HFFc6 (cell line): ENCODE data around the gene NPHS1. TPM values are rescaled to one million over a fixed set of nuclear protein-coding genes. Genes with fewer than 3 reads are reported as not detected.

Source experiments
- DNase-seq: peaks from one replicate; pipeline ENCODE4 v3.0.0-alpha.2; 2018
- H3K27ac Mint-ChIP-seq: 2 replicates; pipeline ENCODE4 v1.8.0; 2020; ENCODE audit warnings: mild to moderate bottlenecking, mixed read lengths
- H3K27me3 Mint-ChIP-seq: 2 replicates; pipeline ENCODE4 v1.8.0; 2021; ENCODE audit warnings: mild to moderate bottlenecking, moderate library complexity, mixed read lengths; ENCODE audit not compliant: insufficient read depth
- H3K36me3 Mint-ChIP-seq: 2 replicates; pipeline ENCODE4 v1.8.0; 2021; ENCODE audit warnings: low read depth, mixed read lengths
- H3K4me1 Mint-ChIP-seq: 2 replicates; pipeline ENCODE4 v1.8.0; 2020; ENCODE audit warnings: low read depth, mixed read lengths
- H3K4me3 Mint-ChIP-seq: 2 replicates; pipeline ENCODE4 v1.8.0; 2020; ENCODE audit warnings: mild to moderate bottlenecking, moderate library complexity, mixed read lengths
- H3K9me3 Mint-ChIP-seq: 2 replicates; pipeline ENCODE4 v1.8.0; 2020; ENCODE audit warnings: mild to moderate bottlenecking, mixed read lengths
- total RNA-seq, 6 experiments: library from RNA; stranded (reverse); fragmentation: NEBNext Ultra II Directional; extraction: Animal tissue kit (Norgen Biotek cat#: 25700); gene quantifications; 2 replicates in 1 of 6; 3 replicates in 5 of 6; pipeline ENCODE4 v1.2.3, GENCODE V29; 2021
- TF ChIP-seq, protein P1 (sequence below): fragments of 200-600 bp; sonication (generic); IDR thresholded peaks from 2 replicates; pipeline ENCODE4 v1.5.0; 2021; ENCODE audit warnings: antibody characterized with exemption, mild to moderate bottlenecking

Gene NPHS1
- total RNA-seq, 6 experiments from 2014 or later: not detected

DNA sequence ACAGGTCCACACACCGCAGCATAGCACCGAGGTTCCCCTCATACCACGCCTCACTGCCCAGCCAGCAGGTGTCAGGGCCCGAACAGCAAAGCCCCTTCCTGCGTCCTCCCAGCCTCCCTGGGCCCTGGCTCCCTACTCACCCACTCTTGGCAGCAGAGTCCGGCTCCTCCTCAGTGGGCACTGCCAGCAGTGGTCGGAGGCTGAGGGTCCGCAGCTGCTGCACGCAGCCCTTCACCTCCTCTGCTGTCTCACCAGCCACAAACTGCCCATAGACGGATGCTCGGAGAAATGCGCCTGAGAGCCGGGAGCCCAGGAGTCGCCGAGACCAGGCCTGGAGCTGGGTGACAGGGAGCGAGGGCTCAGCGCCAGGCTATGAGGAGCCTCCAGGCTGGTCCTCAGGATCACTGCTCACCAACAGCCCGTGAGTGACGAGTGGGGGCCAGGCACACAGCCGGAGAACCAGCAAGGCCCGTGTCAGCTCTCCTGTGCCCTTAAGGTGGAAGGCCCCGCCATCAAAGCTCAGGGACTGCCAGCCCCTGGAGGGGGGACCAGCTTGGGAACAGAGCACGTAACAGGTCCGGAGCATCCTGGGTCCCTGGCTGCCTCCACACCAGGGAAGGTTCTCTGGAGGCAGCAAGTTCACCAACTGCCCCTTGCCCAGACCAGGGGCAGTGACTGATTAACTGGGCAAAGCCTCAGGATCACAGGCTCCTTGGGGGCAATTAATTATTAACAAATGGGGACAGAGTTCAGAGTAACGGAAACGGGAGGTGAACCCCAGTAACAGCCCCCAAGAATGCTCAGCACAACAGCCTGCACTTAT is 39.9 kb downstream of the NPHS1 start, which contains the start of gene PRODH2:
Gene PRODH2, minus strand, starts transcription at position 626 of the 823 bp plus-strand sequence. Its CDS starts 40 bp downstream, at position 586.
- no peaks in the 10 kb centered on the region for H3K36me3 Mint-ChIP-seq
- H3K4me1 Mint-ChIP-seq: no peaks in the 10 kb centered on the region
- no peaks in the 10 kb centered on the region for H3K9me3 Mint-ChIP-seq
- no peak for DNase-seq
- TF ChIP-seq, protein P1, sequence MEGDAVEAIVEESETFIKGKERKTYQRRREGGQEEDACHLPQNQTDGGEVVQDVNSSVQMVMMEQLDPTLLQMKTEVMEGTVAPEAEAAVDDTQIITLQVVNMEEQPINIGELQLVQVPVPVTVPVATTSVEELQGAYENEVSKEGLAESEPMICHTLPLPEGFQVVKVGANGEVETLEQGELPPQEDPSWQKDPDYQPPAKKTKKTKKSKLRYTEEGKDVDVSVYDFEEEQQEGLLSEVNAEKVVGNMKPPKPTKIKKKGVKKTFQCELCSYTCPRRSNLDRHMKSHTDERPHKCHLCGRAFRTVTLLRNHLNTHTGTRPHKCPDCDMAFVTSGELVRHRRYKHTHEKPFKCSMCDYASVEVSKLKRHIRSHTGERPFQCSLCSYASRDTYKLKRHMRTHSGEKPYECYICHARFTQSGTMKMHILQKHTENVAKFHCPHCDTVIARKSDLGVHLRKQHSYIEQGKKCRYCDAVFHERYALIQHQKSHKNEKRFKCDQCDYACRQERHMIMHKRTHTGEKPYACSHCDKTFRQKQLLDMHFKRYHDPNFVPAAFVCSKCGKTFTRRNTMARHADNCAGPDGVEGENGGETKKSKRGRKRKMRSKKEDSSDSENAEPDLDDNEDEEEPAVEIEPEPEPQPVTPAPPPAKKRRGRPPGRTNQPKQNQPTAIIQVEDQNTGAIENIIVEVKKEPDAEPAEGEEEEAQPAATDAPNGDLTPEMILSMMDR: no peak
- no peak within 1 kb of the TSS for H3K4me3 Mint-ChIP-seq
- H3K27ac Mint-ChIP-seq: no peak within 1 kb of the TSS
- H3K27me3 Mint-ChIP-seq: peaks cover 28% of the 10 kb centered on the region

DNA sequence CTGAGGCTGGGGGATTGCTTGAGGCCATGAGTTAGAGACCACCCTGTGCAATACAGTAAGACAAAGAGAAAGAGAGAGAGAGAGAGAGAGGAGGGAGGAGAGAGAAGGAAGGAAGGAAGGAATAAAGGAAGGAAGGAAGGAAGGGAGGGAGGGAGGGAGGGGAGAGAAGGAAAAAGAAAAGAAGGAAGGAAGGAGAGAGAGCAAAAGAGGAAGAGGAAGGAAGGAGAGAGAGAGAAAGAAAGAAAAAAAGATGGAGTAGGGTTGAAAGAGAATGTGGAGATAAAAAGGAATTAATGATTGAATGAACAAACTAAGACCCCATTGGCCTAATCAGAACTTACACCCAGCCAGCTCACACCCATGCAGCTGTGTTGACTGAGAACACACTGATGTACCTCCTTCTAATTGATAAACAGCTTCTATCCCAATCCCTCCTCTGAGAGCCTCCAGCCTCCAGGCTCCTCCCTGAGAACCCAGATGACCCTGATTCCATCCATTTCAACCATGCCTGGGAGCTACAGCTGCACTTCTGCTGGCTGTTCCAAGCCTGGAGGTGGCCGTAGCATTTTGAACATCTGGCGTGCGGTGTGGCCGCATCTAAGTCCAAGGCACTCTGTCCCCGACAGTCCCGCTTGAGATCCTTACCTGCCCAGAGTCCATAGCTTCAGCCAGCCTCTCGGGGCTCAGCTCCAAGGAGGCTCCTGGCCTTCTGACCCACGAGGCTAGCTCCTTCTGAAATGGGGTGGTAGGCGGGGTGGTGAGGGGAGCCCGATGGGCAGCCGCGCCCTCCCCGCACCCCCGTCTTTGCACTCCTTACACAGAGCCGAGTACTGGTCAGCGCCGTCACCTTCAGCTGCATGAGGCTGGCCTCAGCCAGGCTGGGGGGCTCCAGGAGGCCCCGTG is 40.7 kb downstream of the NPHS1 start:
- no peak for DNase-seq
- TF ChIP-seq, protein P1: no peak
- Mint-ChIP-seq H3K4me3 (no peak overlapping the region), H3K27me3 (peaks cover 30% of the 10 kb centered on the region), H3K27ac (no peak overlapping the region), H3K9me3 (no peaks in the 10 kb centered on the region), H3K36me3 (no peaks in the 10 kb centered on the region), H3K4me1 (no peaks in the 10 kb centered on the region)

DNA sequence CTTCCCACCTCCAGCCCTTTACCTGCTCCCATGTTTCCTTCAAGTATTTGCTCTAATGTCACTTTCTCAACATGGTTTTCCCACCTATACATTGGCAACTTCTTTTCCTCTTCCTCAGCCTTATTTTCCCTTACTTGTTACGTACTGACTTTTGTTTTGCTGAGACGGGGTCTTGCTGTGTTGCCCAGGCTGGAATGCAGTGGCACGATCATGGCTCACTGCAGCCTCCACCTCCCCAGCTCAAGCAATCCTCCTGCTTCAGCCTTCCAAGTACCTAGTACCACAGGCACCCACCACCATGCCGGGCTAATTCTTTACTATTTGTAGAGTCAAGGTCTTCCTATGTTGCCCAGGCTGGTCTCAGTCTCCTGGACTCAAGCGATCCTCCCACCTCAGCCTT is 44.7 kb downstream of the NPHS1 start:
- Mint-ChIP-seq H3K27me3 (peaks cover 48% of the 10 kb centered on the region), H3K27ac (no peak overlapping the region), H3K36me3 (no peaks in the 10 kb centered on the region), H3K4me3 (no peak overlapping the region), H3K9me3 (no peaks in the 10 kb centered on the region), H3K4me1 (no peaks in the 10 kb centered on the region)
- DNase-seq: no peak
- TF ChIP-seq, protein P1: no peak

DNA sequence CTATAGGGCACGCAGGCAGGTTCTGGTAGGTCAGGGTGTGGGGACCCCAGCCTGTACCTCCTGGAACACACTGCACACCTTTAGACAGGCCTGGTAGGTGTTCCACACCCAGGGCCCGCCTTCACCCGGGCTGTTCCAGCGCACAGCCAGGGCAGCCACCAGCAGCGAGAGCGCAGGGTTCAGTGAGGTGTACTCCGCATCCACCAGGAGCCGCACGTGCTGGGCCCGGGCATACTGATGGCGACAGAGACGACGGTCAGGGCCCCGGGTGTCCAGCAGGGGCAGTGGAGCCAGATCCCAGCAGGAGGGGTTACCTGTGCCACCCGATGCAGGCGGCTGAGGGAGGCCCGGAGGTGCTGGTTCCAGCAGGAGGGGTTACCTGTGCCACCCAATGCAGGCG is 45.7 kb downstream of the NPHS1 start:
- H3K36me3 Mint-ChIP-seq: no peaks in the 10 kb centered on the region
- TF ChIP-seq, protein P1: no peak
- no peaks in the 10 kb centered on the region for H3K4me1 Mint-ChIP-seq
- H3K9me3 Mint-ChIP-seq: no peaks in the 10 kb centered on the region
- no peak for DNase-seq
- H3K27ac Mint-ChIP-seq: no peak overlapping the region
- H3K27me3 Mint-ChIP-seq: peaks cover 48% of the 10 kb centered on the region
- no peak overlapping the region for H3K4me3 Mint-ChIP-seq

DNA sequence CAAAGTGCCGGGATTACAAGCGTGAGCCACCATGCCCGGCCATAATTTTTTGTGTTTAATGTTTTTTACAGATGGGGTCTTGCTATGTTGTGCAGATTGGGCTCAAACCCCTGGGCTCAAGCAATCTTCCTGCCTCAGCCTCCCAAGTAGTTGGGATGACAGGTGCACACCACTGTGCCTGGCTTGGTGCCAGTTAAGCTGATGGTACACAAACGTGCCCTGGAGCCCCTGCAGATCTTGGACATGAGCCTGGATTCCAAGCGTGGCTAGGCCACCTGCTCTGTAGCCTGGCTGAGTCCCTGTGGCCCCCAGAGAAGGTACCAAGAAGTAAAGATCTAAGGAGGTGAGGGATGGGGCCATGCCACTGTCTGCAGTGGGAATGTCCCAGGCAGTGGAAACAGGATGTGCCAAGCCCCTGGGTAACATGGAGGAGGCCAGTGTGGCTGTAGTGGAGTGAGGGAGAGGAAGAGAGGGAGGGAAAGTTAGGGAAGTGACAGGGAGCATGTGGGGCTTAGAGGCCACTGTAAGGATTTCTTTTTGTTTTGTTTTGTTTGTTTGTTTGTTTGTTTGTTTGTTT is 46.7 kb downstream of the NPHS1 start:
- Mint-ChIP-seq H3K9me3 (no peaks in the 10 kb centered on the region), H3K4me1 (no peaks in the 10 kb centered on the region), H3K36me3 (no peaks in the 10 kb centered on the region), H3K27me3 (peaks cover 47% of the 10 kb centered on the region), H3K4me3 (no peak overlapping the region), H3K27ac (no peak overlapping the region)
- DNase-seq: no peak
- TF ChIP-seq, protein P1: no peak
